H9 (cell line): ENCODE data around the gene SLC35A3. TPM values are rescaled to one million over a fixed set of nuclear protein-coding genes. Genes with fewer than 3 reads are reported as not detected.

ENCODE experiments used
- DNase-seq: peaks from one replicate; pipeline ENCODE4 v3.0.0-alpha.2; 2017
- H2AFZ ChIP-seq: one replicate; pipeline ENCODE4 v1.6.1; 2013; ENCODE audit warnings: mild to moderate bottlenecking, low read length, control low read depth, moderate library complexity
- H2AK5ac ChIP-seq: 2 replicates; pipeline ENCODE4 v1.6.1; 2013; ENCODE audit warnings: low read length, control low read depth, mixed read lengths; ENCODE audit not compliant: insufficient read length
- H2BK120ac ChIP-seq: one replicate; pipeline ENCODE4 v1.6.1; 2013; ENCODE audit warnings: low read depth, mild to moderate bottlenecking, low read length, control low read depth, inconsistent platforms; ENCODE audit not compliant: poor library complexity, severe bottlenecking
- H2BK12ac ChIP-seq: 2 replicates; pipeline ENCODE4 v1.6.1; 2013; ENCODE audit warnings: low read length, control low read depth, mixed read lengths, low read depth; ENCODE audit not compliant: insufficient read length
- H2BK15ac ChIP-seq: 2 replicates; pipeline ENCODE4 v1.6.1; 2013; ENCODE audit warnings: low read depth, low read length, control low read depth
- H2BK20ac ChIP-seq: one replicate; pipeline ENCODE4 v1.6.1; 2013; ENCODE audit warnings: low read depth, mild to moderate bottlenecking, low read length, control low read depth, inconsistent platforms; ENCODE audit not compliant: poor library complexity, severe bottlenecking
- H2BK5ac ChIP-seq: 2 replicates; pipeline ENCODE4 v1.6.1; 2013; ENCODE audit warnings: low read length, control low read depth, mixed read lengths; ENCODE audit not compliant: insufficient read length
- H3K14ac ChIP-seq: 2 replicates; pipeline ENCODE4 v1.6.1; 2013; ENCODE audit warnings: low read length, control low read depth; ENCODE audit not compliant: insufficient read depth
- H3K18ac ChIP-seq: 2 replicates; pipeline ENCODE4 v1.6.1; 2013; ENCODE audit warnings: low read depth, mild to moderate bottlenecking, mixed read lengths, low read length, control low read depth; ENCODE audit not compliant: insufficient read length
- H3K23ac ChIP-seq: 2 replicates; pipeline ENCODE4 v1.6.1; 2013; ENCODE audit warnings: low read length, control low read depth, mixed read lengths, low read depth; ENCODE audit not compliant: insufficient read length
- H3K23me2 ChIP-seq: 2 replicates; pipeline ENCODE4 v1.6.1; 2013; ENCODE audit warnings: low read depth, mild to moderate bottlenecking, mixed read lengths, low read length, control low read depth; ENCODE audit not compliant: insufficient read length, poor library complexity, severe bottlenecking
- H3K27ac ChIP-seq: 2 replicates; pipeline ENCODE4 v1.5.1; 2013; ENCODE audit warnings: low read length, control low read depth, mixed read lengths, low read depth; ENCODE audit not compliant: insufficient read length
- H3K27me3 ChIP-seq: 2 replicates; pipeline ENCODE4 v1.6.1; 2013; ENCODE audit warnings: low read length, control low read depth, inconsistent platforms; ENCODE audit not compliant: insufficient read depth
- H3K4ac ChIP-seq: 2 replicates; pipeline ENCODE4 v1.6.1; 2013; ENCODE audit warnings: low read depth, mild to moderate bottlenecking, control low read depth, inconsistent platforms, low read length, moderate library complexity
- H3K4me1 ChIP-seq: 2 replicates; pipeline ENCODE4 v1.6.1; 2013; ENCODE audit warnings: low read length, control low read depth, inconsistent platforms; ENCODE audit not compliant: insufficient read depth
- H3K4me2 ChIP-seq: 2 replicates; pipeline ENCODE4 v1.6.1; 2013; ENCODE audit warnings: low read length, control low read depth, mixed read lengths; ENCODE audit not compliant: insufficient read length, insufficient read depth
- H3K56ac ChIP-seq: 2 replicates; pipeline ENCODE4 v1.6.1; 2013; ENCODE audit warnings: low read depth, mild to moderate bottlenecking, mixed read lengths, low read length, control low read depth; ENCODE audit not compliant: insufficient read length
- H3K79me1 ChIP-seq: 2 replicates; pipeline ENCODE4 v1.6.1; 2013; ENCODE audit warnings: low read depth, mild to moderate bottlenecking, moderate library complexity, low read length, control low read depth, inconsistent platforms; ENCODE audit not compliant: insufficient read depth, poor library complexity, severe bottlenecking
- H3K79me2 ChIP-seq: 2 replicates; pipeline ENCODE4 v1.6.1; 2013; ENCODE audit warnings: low read length, control low read depth, inconsistent platforms; ENCODE audit not compliant: insufficient read depth
- H3K9ac ChIP-seq: 2 replicates; pipeline ENCODE4 v1.6.1; 2013; ENCODE audit warnings: low read length, control low read depth, mixed read lengths; ENCODE audit not compliant: insufficient read length; ENCODE audit errors: extremely low read depth
- H3K9me3 ChIP-seq: one replicate; pipeline ENCODE4 v1.6.1; 2013; ENCODE audit warnings: low read depth, low read length, inconsistent platforms; ENCODE audit not compliant: control insufficient read depth
- H3T11ph ChIP-seq: one replicate; pipeline ENCODE4 v1.6.1; 2013; ENCODE audit warnings: mild to moderate bottlenecking, low read length, control low read depth, inconsistent platforms
- H4K20me1 ChIP-seq: one replicate; pipeline ENCODE4 v1.6.1; 2013; ENCODE audit not compliant: control insufficient read depth, insufficient read length, insufficient read depth
- H4K5ac ChIP-seq: 2 replicates; pipeline ENCODE4 v1.6.1; 2013; ENCODE audit warnings: low read depth, mild to moderate bottlenecking, mixed read lengths, low read length, control low read depth; ENCODE audit not compliant: insufficient read length
- H4K8ac ChIP-seq: replicated peaks from 2 replicates; pipeline ENCODE4 v1.6.1; 2013; ENCODE audit warnings: low read length, control low read depth, mixed read lengths, low read depth; ENCODE audit not compliant: insufficient read length
- H4K91ac ChIP-seq: 2 replicates; pipeline ENCODE4 v1.6.1; 2013; ENCODE audit warnings: low read depth, mild to moderate bottlenecking, moderate library complexity, mixed read lengths, low read length, control low read depth; ENCODE audit not compliant: insufficient read length
- H3K27ac Mint-ChIP-seq, 3 experiments: 2 replicates in 2 of 3; 3 replicates in 1 of 3; pipeline ENCODE4 v1.8.0; 2020 to 2021; ENCODE audit warnings: mixed read lengths in 3 of 3, mild to moderate bottlenecking in 1 of 3, moderate library complexity in 1 of 3
- H3K27me3 Mint-ChIP-seq: 2 replicates; pipeline ENCODE4 v1.8.0; 2021; ENCODE audit warnings: low read depth, mild to moderate bottlenecking, moderate library complexity, mixed read lengths
- H3K36me3 Mint-ChIP-seq, 3 experiments: 2 replicates in 2 of 3; 3 replicates in 1 of 3; pipeline ENCODE4 v1.8.0; 2020 to 2021; ENCODE audit warnings: low read depth in 3 of 3, mixed read lengths in 3 of 3; ENCODE audit not compliant: insufficient read depth in 1 of 3
- H3K4me1 Mint-ChIP-seq, 2 experiments: 2 replicates each; pipeline ENCODE4 v1.8.0; 2020; ENCODE audit warnings: mixed read lengths in 2 of 2
- H3K4me3 Mint-ChIP-seq, 2 experiments: 2 replicates in 1 of 2; 3 replicates in 1 of 2; pipeline ENCODE4 v1.8.0; 2020 to 2021; ENCODE audit warnings: mild to moderate bottlenecking in 2 of 2, mixed read lengths in 2 of 2, moderate library complexity in 1 of 2
- H3K9me3 Mint-ChIP-seq, 2 experiments: 2 replicates in 1 of 2; 3 replicates in 1 of 2; pipeline ENCODE4 v1.8.0; 2020; ENCODE audit warnings: mild to moderate bottlenecking in 2 of 2, mixed read lengths in 2 of 2, moderate library complexity in 1 of 2
- CTCF ChIP-seq: fragments of 200-600 bp; sonication (generic); conservative IDR thresholded peaks from 3 replicates; pipeline ENCODE4 v1.8.0; 2021; ENCODE audit warnings: antibody characterized with exemption, mild to moderate bottlenecking
- WGBS: extraction: QIAGEN DNeasy Blood & Tissue Kit; methylation state at CpG from one replicate; pipeline ENCODE4 v1.1.7; 2013; ENCODE audit warnings: missing lambda C conversion rate, low lambda C conversion rate, mixed read lengths; ENCODE audit not compliant: insufficient read length; ENCODE audit errors: extremely low coverage; 5-methylcytosine and 5-hydroxymethylcytosine counted together
- total RNA-seq: library from RNA; stranded (reverse); gene quantifications from 2 replicates; pipeline ENCODE4 v1.2.1, GENCODE V29; 2021

The SLC35A3 gene
- total RNA-seq, 1 experiment from 2014 or later, result 15.1 TPM

GRCh38 chr1:99956755-99957154, 13.0 kb upstream of the SLC35A3 start:
- Histone ChIP-seq H2AFZ (no peak overlapping the region), H3K9ac (no peak overlapping the region), H3K27me3 (no peaks in the 10 kb centered on the region), H3K27ac (no peak overlapping the region), H3K4ac (no peak overlapping the region), H4K20me1 (no peaks in the 10 kb centered on the region), H3K18ac (no peak overlapping the region), H3K14ac (no peak overlapping the region), H4K91ac (no peak overlapping the region), H3K23ac (no peak overlapping the region), H2BK12ac (no peak overlapping the region), H2BK20ac (no peak overlapping the region), H3K56ac (no peak overlapping the region), H3T11ph (no peak overlapping the region), H2AK5ac (no peak overlapping the region), H4K5ac (no peak overlapping the region), H3K4me1 (peaks cover 4% of the 10 kb centered on the region), H2BK15ac (no peak overlapping the region), H4K8ac (no peak overlapping the region), H3K23me2 (no peaks in the 10 kb centered on the region), H3K79me2 (no peaks in the 10 kb centered on the region), H3K9me3 (no peaks in the 10 kb centered on the region), H3K4me2 (no peak overlapping the region), H3K79me1 (no peaks in the 10 kb centered on the region), H2BK5ac (no peak overlapping the region), H2BK120ac (no peak overlapping the region)
- Mint-ChIP-seq H3K36me3 (peaks cover 0 to 8% (median 2%) of the 10 kb centered on the region in 3 experiments; a peak in 3 of 7 replicates), H3K27ac (peak overlapping the region in 1 of 3 experiments; percentile 8; a peak in 1 of 7 replicates), H3K9me3 (peaks cover 2 to 6% of the 10 kb centered on the region in 2 experiments; a peak in 3 of 5 replicates), H3K27me3 (no peaks in the 10 kb centered on the region), H3K4me3 (no peak overlapping the region), H3K4me1 (peaks cover 13 to 14% of the 10 kb centered on the region in 2 experiments)
- DNase-seq, result no peak
- WGBS, result no CpG with 5 or more reads among the region's 2 CpGs
- TF ChIP-seq CTCF, result no peak
